ENCODE data around the gene MMS22L. TPM values are rescaled to one million over a fixed set of nuclear protein-coding genes. Genes with fewer than 3 reads are reported as not detected.

Gene MMS22L
- total and polyA plus RNA-seq, 2 experiments from 2014 or later = 11.7 to 49.5 TPM

GRCh38 chr6:97141756-97142155 lies 141.3 kb downstream of the MMS22L start:
- Histone ChIP-seq H4K20me1 (replicated peaks; ENCODE audit: insufficient read depth) (no peaks in the 10 kb centered on the region), H3K79me2 (replicated peaks; ENCODE audit: insufficient read depth) (no peaks in the 10 kb centered on the region), H3K27me3 (ENCODE audit: insufficient read depth) (no peaks in the 10 kb centered on the region), H3K36me3 (ENCODE audit: insufficient read depth) (peaks cover 2% of the 10 kb centered on the region; the same call in 1 of the 2 replicates), H3F3A (replicated peaks; ENCODE audit: low read depth) (no peaks in the 10 kb centered on the region), H3K4me3 (no peak overlapping the region), H3K4me1 (ENCODE audit: insufficient read depth) (no peaks in the 10 kb centered on the region), H3K27ac (ENCODE audit: low read depth) (no peak overlapping the region), H3K9me2 (ENCODE audit: insufficient read depth) (no peaks in the 10 kb centered on the region), H2AFZ (no peak overlapping the region), H3K4me2 (no peak overlapping the region)
- no peaks in the 10 kb centered on the region for H3K36me3 Mint-ChIP-seq (ENCODE audit: low read depth)
- TF ChIP-seq ZNF114 (CRISPR knock-in tag; IDR thresholded peaks at IDR 0.05) = no peak
- H3K9me3 Mint-ChIP-seq = no peaks in the 10 kb centered on the region
- H3K4me1 Mint-ChIP-seq = no peaks in the 10 kb centered on the region
- DNase-seq (ENCODE audit: low spot score) (no peak), ATAC-seq (no peak)
- H3K27me3 Mint-ChIP-seq (ENCODE audit: insufficient read depth, low read depth, poor library complexity) = no peaks in the 10 kb centered on the region
- no peak overlapping the region for H3K27ac Mint-ChIP-seq
- H3K4me3 Mint-ChIP-seq = no peak overlapping the region

GRCh38 chr6:97138581-97138980 lies 144.4 kb downstream of the MMS22L start:
- H3K9me2 ChIP-seq (ENCODE audit: insufficient read depth) = no peaks in the 10 kb centered on the region
- H2AFZ ChIP-seq = no peak overlapping the region
- ATAC-seq (no peak), DNase-seq (ENCODE audit: low spot score) (no peak)
- no peaks in the 10 kb centered on the region for H3K36me3 ChIP-seq (ENCODE audit: insufficient read depth)
- no peak overlapping the region for H3K4me3 ChIP-seq
- H3K9me3 Mint-ChIP-seq = no peaks in the 10 kb centered on the region
- no peaks in the 10 kb centered on the region for H4K20me1 ChIP-seq (replicated peaks; ENCODE audit: insufficient read depth)
- H3K4me3 Mint-ChIP-seq = no peak overlapping the region
- no peaks in the 10 kb centered on the region for H3K36me3 Mint-ChIP-seq (ENCODE audit: low read depth)
- H3K4me1 Mint-ChIP-seq = no peaks in the 10 kb centered on the region
- H3K27ac ChIP-seq (ENCODE audit: low read depth) = no peak overlapping the region
- no peak overlapping the region for H3K27ac Mint-ChIP-seq
- no peaks in the 10 kb centered on the region for H3K27me3 Mint-ChIP-seq (ENCODE audit: insufficient read depth, low read depth, poor library complexity)
- H3K4me2 ChIP-seq = no peak overlapping the region
- H3K27me3 ChIP-seq (ENCODE audit: insufficient read depth) = no peaks in the 10 kb centered on the region
- H3K79me2 ChIP-seq (replicated peaks; ENCODE audit: insufficient read depth) = no peaks in the 10 kb centered on the region
- no peaks in the 10 kb centered on the region for H3K4me1 ChIP-seq (ENCODE audit: insufficient read depth)
- H3F3A ChIP-seq (replicated peaks; ENCODE audit: low read depth) = no peaks in the 10 kb centered on the region
- TF ChIP-seq ZNF114 (CRISPR knock-in tag; IDR thresholded peaks at IDR 0.05) (no peak), POLR2AphosphoS5 (IDR thresholded peaks at IDR 0.05; ENCODE audit: low read depth) (no peak), EZH2phosphoT487 (IDR thresholded peaks at IDR 0.05; ENCODE audit: unreplicated experiment) (no peak), NANOG (IDR thresholded peaks at IDR 0.05; ENCODE audit: borderline replicate concordance) (no peak), ETS1 (IDR thresholded peaks at IDR 0.05) (no peak), JUNB (IDR thresholded peaks at IDR 0.05; ENCODE audit: unreplicated experiment) (no peak), STAT1 (IDR thresholded peaks at IDR 0.05; ENCODE audit: unreplicated experiment) (no peak), EZH2 (IDR thresholded peaks at IDR 0.05; ENCODE audit: low read depth, unreplicated experiment) (no peak)
- TF ChIP-seq, protein P1, sequence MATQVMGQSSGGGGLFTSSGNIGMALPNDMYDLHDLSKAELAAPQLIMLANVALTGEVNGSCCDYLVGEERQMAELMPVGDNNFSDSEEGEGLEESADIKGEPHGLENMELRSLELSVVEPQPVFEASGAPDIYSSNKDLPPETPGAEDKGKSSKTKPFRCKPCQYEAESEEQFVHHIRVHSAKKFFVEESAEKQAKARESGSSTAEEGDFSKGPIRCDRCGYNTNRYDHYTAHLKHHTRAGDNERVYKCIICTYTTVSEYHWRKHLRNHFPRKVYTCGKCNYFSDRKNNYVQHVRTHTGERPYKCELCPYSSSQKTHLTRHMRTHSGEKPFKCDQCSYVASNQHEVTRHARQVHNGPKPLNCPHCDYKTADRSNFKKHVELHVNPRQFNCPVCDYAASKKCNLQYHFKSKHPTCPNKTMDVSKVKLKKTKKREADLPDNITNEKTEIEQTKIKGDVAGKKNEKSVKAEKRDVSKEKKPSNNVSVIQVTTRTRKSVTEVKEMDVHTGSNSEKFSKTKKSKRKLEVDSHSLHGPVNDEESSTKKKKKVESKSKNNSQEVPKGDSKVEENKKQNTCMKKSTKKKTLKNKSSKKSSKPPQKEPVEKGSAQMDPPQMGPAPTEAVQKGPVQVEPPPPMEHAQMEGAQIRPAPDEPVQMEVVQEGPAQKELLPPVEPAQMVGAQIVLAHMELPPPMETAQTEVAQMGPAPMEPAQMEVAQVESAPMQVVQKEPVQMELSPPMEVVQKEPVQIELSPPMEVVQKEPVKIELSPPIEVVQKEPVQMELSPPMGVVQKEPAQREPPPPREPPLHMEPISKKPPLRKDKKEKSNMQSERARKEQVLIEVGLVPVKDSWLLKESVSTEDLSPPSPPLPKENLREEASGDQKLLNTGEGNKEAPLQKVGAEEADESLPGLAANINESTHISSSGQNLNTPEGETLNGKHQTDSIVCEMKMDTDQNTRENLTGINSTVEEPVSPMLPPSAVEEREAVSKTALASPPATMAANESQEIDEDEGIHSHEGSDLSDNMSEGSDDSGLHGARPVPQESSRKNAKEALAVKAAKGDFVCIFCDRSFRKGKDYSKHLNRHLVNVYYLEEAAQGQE (IDR thresholded peaks at IDR 0.05; ENCODE audit: unreplicated experiment) = no peak
- TF ChIP-seq, protein P2, sequence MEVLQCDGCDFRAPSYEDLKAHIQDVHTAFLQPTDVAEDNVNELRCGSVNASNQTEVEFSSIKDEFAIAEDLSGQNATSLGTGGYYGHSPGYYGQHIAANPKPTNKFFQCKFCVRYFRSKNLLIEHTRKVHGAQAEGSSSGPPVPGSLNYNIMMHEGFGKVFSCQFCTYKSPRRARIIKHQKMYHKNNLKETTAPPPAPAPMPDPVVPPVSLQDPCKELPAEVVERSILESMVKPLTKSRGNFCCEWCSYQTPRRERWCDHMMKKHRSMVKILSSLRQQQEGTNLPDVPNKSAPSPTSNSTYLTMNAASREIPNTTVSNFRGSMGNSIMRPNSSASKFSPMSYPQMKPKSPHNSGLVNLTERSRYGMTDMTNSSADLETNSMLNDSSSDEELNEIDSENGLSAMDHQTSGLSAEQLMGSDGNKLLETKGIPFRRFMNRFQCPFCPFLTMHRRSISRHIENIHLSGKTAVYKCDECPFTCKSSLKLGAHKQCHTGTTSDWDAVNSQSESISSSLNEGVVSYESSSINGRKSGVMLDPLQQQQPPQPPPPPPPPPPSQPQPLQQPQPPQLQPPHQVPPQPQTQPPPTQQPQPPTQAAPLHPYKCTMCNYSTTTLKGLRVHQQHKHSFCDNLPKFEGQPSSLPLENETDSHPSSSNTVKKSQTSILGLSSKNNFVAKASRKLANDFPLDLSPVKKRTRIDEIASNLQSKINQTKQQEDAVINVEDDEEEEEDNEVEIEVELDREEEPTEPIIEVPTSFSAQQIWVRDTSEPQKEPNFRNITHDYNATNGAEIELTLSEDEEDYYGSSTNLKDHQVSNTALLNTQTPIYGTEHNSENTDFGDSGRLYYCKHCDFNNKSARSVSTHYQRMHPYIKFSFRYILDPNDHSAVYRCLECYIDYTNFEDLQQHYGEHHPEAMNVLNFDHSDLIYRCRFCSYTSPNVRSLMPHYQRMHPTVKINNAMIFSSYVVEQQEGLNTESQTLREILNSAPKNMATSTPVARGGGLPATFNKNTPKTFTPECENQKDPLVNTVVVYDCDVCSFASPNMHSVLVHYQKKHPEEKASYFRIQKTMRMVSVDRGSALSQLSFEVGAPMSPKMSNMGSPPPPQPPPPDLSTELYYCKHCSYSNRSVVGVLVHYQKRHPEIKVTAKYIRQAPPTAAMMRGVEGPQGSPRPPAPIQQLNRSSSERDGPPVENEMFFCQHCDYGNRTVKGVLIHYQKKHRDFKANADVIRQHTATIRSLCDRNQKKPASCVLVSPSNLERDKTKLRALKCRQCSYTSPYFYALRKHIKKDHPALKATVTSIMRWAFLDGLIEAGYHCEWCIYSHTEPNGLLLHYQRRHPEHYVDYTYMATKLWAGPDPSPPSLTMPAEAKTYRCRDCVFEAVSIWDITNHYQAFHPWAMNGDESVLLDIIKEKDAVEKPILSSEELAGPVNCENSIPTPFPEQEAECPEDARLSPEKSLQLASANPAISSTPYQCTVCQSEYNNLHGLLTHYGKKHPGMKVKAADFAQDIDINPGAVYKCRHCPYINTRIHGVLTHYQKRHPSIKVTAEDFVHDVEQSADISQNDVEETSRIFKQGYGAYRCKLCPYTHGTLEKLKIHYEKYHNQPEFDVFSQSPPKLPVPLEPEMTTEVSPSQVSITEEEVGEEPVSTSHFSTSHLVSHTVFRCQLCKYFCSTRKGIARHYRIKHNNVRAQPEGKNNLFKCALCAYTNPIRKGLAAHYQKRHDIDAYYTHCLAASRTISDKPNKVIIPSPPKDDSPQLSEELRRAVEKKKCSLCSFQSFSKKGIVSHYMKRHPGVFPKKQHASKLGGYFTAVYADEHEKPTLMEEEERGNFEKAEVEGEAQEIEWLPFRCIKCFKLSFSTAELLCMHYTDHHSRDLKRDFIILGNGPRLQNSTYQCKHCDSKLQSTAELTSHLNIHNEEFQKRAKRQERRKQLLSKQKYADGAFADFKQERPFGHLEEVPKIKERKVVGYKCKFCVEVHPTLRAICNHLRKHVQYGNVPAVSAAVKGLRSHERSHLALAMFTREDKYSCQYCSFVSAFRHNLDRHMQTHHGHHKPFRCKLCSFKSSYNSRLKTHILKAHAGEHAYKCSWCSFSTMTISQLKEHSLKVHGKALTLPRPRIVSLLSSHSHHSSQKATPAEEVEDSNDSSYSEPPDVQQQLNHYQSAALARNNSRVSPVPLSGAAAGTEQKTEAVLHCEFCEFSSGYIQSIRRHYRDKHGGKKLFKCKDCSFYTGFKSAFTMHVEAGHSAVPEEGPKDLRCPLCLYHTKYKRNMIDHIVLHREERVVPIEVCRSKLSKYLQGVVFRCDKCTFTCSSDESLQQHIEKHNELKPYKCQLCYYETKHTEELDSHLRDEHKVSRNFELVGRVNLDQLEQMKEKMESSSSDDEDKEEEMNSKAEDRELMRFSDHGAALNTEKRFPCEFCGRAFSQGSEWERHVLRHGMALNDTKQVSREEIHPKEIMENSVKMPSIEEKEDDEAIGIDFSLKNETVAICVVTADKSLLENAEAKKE (CRISPR knock-in tag; IDR thresholded peaks at IDR 0.05) = no peak

Data from GM23338 (cell line).